Measurements from ENCODE around the gene NAA80. TPM values are rescaled to one million over a fixed set of nuclear protein-coding genes. Genes with fewer than 3 reads are reported as not detected.

NAA80 gene
- total RNA-seq, 4 donors from 2014 or later, result 12.5 to 22.1 (median 14.8) TPM

DNA sequence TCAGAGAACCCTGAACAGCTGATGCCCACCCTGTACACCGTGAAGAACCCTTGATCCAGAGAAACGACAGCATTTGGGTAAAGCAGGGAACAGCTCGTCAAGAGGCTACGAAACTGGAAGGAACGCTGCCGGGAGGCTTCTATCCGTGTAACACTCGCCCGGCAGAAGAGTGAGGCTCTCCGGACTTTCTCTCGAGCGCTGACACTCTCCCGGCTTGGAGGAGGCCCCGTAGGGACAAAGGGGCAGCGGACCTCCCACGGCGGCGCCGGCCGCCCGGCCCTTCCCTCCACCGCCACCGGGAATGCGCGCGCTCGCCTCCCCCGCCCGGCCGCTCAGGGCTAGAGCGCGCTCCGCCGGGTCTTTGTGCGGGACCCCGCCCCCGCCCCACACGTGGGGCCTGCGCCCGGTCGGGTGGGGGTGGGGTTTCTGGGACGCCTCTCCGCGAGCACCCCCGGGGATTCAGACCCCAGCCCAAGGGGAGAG is 21.7 kb upstream of the NAA80 start:
- intact Hi-C loops (cut with DNase I; ENCODE audit: low total_unique reads) (loop anchor here (1.0 to 2.0 kb wide), 2 partner anchors 16 to 20 kb away; no protein-coding TSS in a partner anchor), in situ Hi-C loops (cut with MboI; ENCODE audit: low sequenced_read_pairs in 4 of 4) (no loop called here)
- Histone ChIP-seq H3K36me3 (peaks cover 0 to 29% of the 10 kb centered on the region in 2 donors), H3K27ac (peak overlapping the region; percentile 93 to 96 (median 95)), H3K4me1 (peaks cover 53 to 55% of the 10 kb centered on the region in 2 donors), H3K27me3 (no peaks in the 10 kb centered on the region), H3K9me3 (no peaks in the 10 kb centered on the region), H3K4me3 (peak overlapping the region; percentile 72 to 85 (median 79))
- ATAC-seq (peak; percentile 69 to 76), DNase-seq (peak; percentile 66 to 71)
- TF ChIP-seq POLR2A (IDR thresholded peaks at IDR 0.05), result peak in 1 of 2 donors; percentile 75
- TF ChIP-seq CTCF (IDR thresholded peaks at IDR 0.05 in 4 of 5, conservative IDR thresholded peaks at IDR 0.05 in 1 of 5), result no peak

- Histone ChIP-seq H3K4me1 (peaks cover 53 to 56% of the 10 kb centered on the region in 2 donors), H3K9me3 (no peaks in the 10 kb centered on the region), H3K27ac (peak overlapping the region; percentile 93 to 96 (median 95)), H3K27me3 (no peaks in the 10 kb centered on the region), H3K36me3 (peaks cover 0 to 23% of the 10 kb centered on the region in 2 donors), H3K4me3 (peak overlapping the region; percentile 72 to 85 (median 79))
- intact Hi-C loops (cut with DNase I; ENCODE audit: low total_unique reads) (loop anchor here (2.0 kb wide), 1 partner anchor 19 kb away; no protein-coding TSS in a partner anchor), in situ Hi-C loops (cut with MboI; ENCODE audit: low sequenced_read_pairs in 4 of 4) (no loop called here)
- TF ChIP-seq CTCF (IDR thresholded peaks at IDR 0.05 in 4 of 5, conservative IDR thresholded peaks at IDR 0.05 in 1 of 5) (no peak), POLR2A (IDR thresholded peaks at IDR 0.05) (no peak)
- ATAC-seq (no peak), DNase-seq (no peak)
Measured at GRCh38 chr3:50319894-50320625, 20.9 kb upstream of the NAA80 start.

DNA sequence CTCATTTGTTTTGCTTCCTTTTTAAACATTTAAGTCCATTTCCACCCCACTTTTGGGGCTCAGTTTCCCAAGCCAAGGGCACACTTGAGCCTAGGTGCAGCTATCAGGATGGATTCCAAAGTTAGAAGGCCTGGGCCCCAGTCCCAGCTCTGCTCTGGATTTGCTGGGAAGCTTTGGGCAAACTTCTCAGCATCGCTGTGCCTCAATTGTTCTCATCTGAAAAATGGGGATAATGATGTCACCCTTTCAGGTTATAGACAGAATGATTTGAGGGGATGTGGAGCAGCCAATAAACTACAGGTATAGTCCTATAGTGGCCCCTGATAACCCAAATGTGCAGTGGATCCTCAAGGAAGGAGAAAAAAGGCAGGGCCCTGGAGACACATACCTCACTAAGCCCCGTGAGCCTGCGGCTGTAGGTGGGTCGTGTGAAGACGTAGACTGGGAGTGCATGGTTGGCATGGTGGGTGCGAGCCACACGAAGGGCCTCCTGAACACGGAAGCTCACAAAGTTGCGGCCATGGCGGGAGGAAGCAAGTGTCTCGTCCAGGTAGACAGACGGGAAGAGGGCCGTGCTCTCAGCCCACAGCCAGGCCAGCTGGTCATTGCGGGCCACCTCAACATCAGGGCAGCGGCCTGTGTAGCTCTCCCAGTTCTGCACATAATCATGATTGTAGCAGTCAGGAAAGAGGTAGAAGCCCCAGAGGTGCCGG is 20.1 kb upstream of the NAA80 start:
- H3K9me3 ChIP-seq, result no peaks in the 10 kb centered on the region
- TF ChIP-seq POLR2A (IDR thresholded peaks at IDR 0.05) (no peak), CTCF (IDR thresholded peaks at IDR 0.05 in 4 of 5, conservative IDR thresholded peaks at IDR 0.05 in 1 of 5) (no peak)
- no peak for DNase-seq
- in situ Hi-C loops (cut with MboI; ENCODE audit: low sequenced_read_pairs in 4 of 4), result no loop called here
- intact Hi-C loops (cut with DNase I; ENCODE audit: low total_unique reads), result no loop called here
- H3K27me3 ChIP-seq, result no peaks in the 10 kb centered on the region
- peaks cover 0 to 23% of the 10 kb centered on the region in 2 donors for H3K36me3 ChIP-seq
- peaks cover 54 to 58% of the 10 kb centered on the region in 2 donors for H3K4me1 ChIP-seq
- H3K4me3 ChIP-seq, result peak overlapping the region; percentile 26 to 85 (median 76)
- peak overlapping the region; percentile 45 to 96 (median 94) for H3K27ac ChIP-seq
- no peak for ATAC-seq

GRCh38 chr3:50318615-50319014 is 19.4 kb upstream of the NAA80 start:
- in situ Hi-C loops (cut with MboI; ENCODE audit: low sequenced_read_pairs in 4 of 4), result no loop called here
- Histone ChIP-seq H3K36me3 (peaks cover 0 to 23% of the 10 kb centered on the region in 2 donors), H3K27ac (peak overlapping the region in 3 of 4 donors; percentile 5 to 93 (median 45)), H3K9me3 (no peaks in the 10 kb centered on the region), H3K4me1 (peaks cover 56 to 59% of the 10 kb centered on the region in 2 donors), H3K27me3 (no peaks in the 10 kb centered on the region), H3K4me3 (peak overlapping the region in 3 of 4 donors; percentile 8 to 80 (median 72))
- DNase-seq (no peak), ATAC-seq (no peak)
- no peak for TF ChIP-seq CTCF (IDR thresholded peaks at IDR 0.05 in 4 of 5, conservative IDR thresholded peaks at IDR 0.05 in 1 of 5)
- no peak for TF ChIP-seq POLR2A (IDR thresholded peaks at IDR 0.05)
- intact Hi-C loops (cut with DNase I; ENCODE audit: low total_unique reads), result no loop called here
